Fibroblast of mammary gland (primary cell): ENCODE measurements around the gene ALDH3B2.

Experiments used
- DNase-seq: peaks from one replicate; pipeline ENCODE4 v3.0.0-alpha.2; 2010; ENCODE audit warnings: low read depth
- H3K4me3 ChIP-seq: 2 replicates; pipeline ENCODE4 v1.5.1; 2011; ENCODE audit warnings: low read depth, mild to moderate bottlenecking, low read length, moderate library complexity; ENCODE audit not compliant: control insufficient read depth
- CTCF ChIP-seq: conservative IDR thresholded peaks from 2 replicates; pipeline ENCODE4 v1.5.1; 2011; ENCODE audit warnings: low read depth, low read length, inconsistent platforms; ENCODE audit not compliant: control insufficient read depth, insufficient read depth

ALDH3B2 gene

GRCh38 chr11:67632982-67633755, 41.3 kb downstream of the ALDH3B2 start:
- DNase-seq: no peak
- no peak for TF ChIP-seq CTCF
- no peak overlapping the region for H3K4me3 ChIP-seq

- H3K4me3 ChIP-seq: no peak overlapping the region
- no peak for TF ChIP-seq CTCF
- DNase-seq: no peak
Measured at GRCh38 chr11:67632175-67632981, 42.0 kb downstream of the ALDH3B2 start.

- TF ChIP-seq CTCF: no peak
- no peak overlapping the region for H3K4me3 ChIP-seq
- DNase-seq: no peak
Measured at GRCh38 chr11:67631853-67632174, 42.6 kb downstream of the ALDH3B2 start.

- TF ChIP-seq CTCF: no peak
- DNase-seq: no peak
- no peak overlapping the region for H3K4me3 ChIP-seq
Measured at GRCh38 chr11:67631411-67631810, 43.0 kb downstream of the ALDH3B2 start.

GRCh38 chr11:67630943-67631331, 43.5 kb downstream of the ALDH3B2 start:
- no peak for TF ChIP-seq CTCF
- no peak for DNase-seq
- H3K4me3 ChIP-seq: peak overlapping the region; percentile 66

GRCh38 chr11:67630228-67630942, 44.0 kb downstream of the ALDH3B2 start:
- DNase-seq: peak; percentile 93
- peak overlapping the region; percentile 66 for H3K4me3 ChIP-seq
- TF ChIP-seq CTCF: peak; percentile 57
